NB4 (cell line): ENCODE data around the gene CNTN4.

Experiments used
- DNase-seq: peaks from one replicate; pipeline ENCODE4 v3.0.0; 2010; ENCODE audit warnings: low read depth
- H3K4me3 ChIP-seq: one replicate; pipeline ENCODE4 v1.5.1; 2011; ENCODE audit warnings: mild to moderate bottlenecking, low read depth, low read length, moderate library complexity
- MAX ChIP-seq: IDR thresholded peaks from 2 replicates; pipeline ENCODE4 v1.6.1; 2011; ENCODE audit warnings: low read depth, low read length
- MYC ChIP-seq: IDR thresholded peaks from 2 replicates; pipeline ENCODE4 v1.6.1; 2011; ENCODE audit warnings: low read depth, low read length
- POLR2A ChIP-seq: IDR thresholded peaks from 2 replicates; pipeline ENCODE4 v1.6.1; 2011; ENCODE audit warnings: mild to moderate bottlenecking; ENCODE audit not compliant: insufficient read length; ENCODE audit errors: extremely low read depth
- TF ChIP-seq, protein P1 (sequence below): IDR thresholded peaks from one replicate; pipeline ENCODE4 v1.5.1; 2012; ENCODE audit warnings: low read depth, low read length

CNTN4 gene

DNA sequence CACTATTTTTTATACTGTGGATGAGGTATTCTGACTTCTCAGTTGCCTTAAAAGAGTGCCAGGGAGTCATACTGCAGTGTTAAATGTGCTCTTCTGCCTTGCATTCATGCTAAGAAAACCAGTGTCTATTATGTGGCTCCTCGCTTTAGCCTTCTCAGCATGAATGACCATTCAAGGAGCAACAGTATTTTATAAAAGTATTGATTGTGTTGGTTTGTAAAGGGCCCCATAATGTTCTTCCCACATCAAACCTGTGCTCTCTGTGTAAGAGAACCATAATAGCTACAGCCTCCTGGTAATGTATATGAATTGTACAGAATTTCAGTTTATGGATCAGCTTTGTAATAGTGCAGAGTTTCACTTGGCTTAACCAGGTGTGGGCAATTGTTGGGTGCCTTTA is 316.4 kb downstream of the CNTN4 start:
- DNase-seq, result no peak
- no peak overlapping the region for H3K4me3 ChIP-seq
- TF ChIP-seq MYC, result no peak
- TF ChIP-seq, protein P1, sequence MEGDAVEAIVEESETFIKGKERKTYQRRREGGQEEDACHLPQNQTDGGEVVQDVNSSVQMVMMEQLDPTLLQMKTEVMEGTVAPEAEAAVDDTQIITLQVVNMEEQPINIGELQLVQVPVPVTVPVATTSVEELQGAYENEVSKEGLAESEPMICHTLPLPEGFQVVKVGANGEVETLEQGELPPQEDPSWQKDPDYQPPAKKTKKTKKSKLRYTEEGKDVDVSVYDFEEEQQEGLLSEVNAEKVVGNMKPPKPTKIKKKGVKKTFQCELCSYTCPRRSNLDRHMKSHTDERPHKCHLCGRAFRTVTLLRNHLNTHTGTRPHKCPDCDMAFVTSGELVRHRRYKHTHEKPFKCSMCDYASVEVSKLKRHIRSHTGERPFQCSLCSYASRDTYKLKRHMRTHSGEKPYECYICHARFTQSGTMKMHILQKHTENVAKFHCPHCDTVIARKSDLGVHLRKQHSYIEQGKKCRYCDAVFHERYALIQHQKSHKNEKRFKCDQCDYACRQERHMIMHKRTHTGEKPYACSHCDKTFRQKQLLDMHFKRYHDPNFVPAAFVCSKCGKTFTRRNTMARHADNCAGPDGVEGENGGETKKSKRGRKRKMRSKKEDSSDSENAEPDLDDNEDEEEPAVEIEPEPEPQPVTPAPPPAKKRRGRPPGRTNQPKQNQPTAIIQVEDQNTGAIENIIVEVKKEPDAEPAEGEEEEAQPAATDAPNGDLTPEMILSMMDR, result no peak
- TF ChIP-seq POLR2A, result no peak
- no peak for TF ChIP-seq MAX

GRCh38 chr3:2420919-2421318 is 322.3 kb downstream of the CNTN4 start:
- no peak for DNase-seq
- no peak overlapping the region for H3K4me3 ChIP-seq
- TF ChIP-seq, protein P1, result no peak
- TF ChIP-seq POLR2A (no peak), MYC (no peak), MAX (no peak)

GRCh38 chr3:2423143-2423542 is 324.5 kb downstream of the CNTN4 start:
- H3K4me3 ChIP-seq, result no peak overlapping the region
- no peak for DNase-seq
- TF ChIP-seq, protein P1, result no peak
- TF ChIP-seq POLR2A (no peak), MAX (no peak), MYC (no peak)

GRCh38 chr3:2441558-2441957 is 342.9 kb downstream of the CNTN4 start:
- H3K4me3 ChIP-seq, result no peak overlapping the region
- DNase-seq, result no peak

DNA sequence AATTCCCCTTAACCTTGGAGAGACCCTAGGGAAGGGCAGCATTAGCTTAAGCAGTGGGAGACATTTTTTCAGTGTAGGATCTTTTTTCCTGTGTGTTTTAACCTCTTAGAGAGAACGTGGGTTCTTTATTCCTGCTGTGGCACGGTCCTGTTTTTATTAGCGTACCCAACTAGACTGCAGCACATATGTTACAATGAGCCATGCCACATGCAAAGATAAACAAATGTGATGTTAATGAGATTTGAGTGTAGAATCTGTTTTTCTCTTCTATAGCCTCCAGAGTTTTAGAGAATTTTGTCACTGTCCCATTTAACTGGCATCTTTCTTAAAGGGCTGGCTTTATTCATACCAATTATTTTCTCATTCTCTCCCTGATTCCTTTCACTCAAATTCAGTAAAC is 347.5 kb downstream of the CNTN4 start:
- TF ChIP-seq MYC (no peak), POLR2A (no peak), MAX (no peak)
- TF ChIP-seq, protein P1, result no peak
- DNase-seq, result no peak
- no peak overlapping the region for H3K4me3 ChIP-seq

More at GRCh38 chr3:2441558-2441957, 342.9 kb downstream of the CNTN4 start:
- TF ChIP-seq MYC (no peak), MAX (no peak), POLR2A (no peak)
- TF ChIP-seq, protein P1, result no peak

- DNase-seq, result no peak
- TF ChIP-seq, protein P1, result no peak
- TF ChIP-seq POLR2A, result no peak
- TF ChIP-seq MYC, result no peak
- TF ChIP-seq MAX, result no peak
- no peak overlapping the region for H3K4me3 ChIP-seq
Measured at GRCh38 chr3:2452249-2452648, 353.6 kb downstream of the CNTN4 start.
